Activated gamma-delta T cell treated with anti-CD3 and anti-CD28 coated beads, Interleukin-2, amount 50 U/mL, for 16 hours (primary cell): ENCODE results near the gene CACNA2D3.

ENCODE experiments used
- DNase-seq: peaks from one replicate; pipeline ENCODE4 v3.0.0-alpha.2; 2020; ENCODE audit warnings: low read depth

The CACNA2D3 gene

DNA sequence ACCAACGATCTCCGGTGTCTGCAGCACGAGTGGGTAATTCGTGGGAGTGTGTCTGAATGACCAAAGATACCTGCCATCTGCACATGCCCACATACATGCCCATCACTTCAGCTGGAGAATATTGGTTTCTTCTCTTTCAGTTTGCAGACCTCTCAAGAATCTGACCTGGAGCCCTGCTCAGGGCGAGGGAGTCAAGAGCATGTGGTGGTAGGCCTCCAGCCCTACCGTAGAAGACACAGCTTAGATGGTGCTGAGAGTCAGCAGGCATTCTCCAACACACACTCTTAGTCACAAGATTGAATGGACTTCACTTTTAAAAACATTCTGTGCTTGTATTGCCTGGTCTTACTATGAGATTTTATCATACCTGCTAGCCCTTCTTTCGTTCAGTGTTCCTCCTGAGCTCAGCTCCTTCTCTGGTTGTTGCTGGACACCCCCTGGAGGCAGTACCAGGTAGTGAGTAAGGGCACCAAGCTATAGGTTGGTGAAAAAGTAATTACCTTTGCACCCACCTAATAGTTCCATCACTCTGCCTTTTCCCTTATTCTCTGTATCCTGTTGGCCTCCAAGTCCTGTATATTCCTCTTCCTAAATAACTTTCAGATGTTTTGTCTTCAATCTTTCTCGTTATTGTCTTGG lies 252.0 kb downstream of the CACNA2D3 start:
- no peak for DNase-seq

DNA sequence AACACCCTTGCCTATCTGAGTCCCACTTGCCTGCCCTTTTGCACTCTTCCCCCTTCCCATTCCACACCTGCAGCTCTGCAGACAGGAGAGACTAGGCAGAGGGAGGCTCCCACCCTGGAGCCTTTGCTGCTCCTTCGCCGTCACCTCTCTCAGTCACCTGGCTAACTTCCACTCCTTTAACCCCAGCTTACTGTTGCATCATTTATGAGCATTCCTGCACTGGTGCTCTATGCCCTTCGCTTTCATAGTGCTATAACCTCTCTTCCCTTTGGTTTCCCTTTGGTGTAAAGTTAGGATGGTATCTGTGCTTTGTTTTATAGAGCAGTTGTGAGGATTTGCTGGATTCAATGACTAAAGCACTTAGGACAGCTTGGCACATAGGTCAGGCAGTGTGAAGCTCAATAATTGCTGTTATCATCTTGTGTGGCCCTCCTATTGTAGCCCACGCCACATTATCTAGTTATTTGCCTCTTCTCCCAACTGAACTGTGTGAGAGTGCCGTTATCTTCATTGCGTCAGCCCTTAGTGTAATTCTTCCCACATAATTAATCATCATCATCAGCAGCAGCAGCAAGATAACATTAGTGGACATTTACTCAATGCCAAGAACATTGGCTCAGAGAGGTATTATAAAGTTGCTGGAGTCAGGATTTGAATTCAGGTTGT lies 253.9 kb downstream of the CACNA2D3 start:
- no peak for DNase-seq

- DNase-seq = no peak
These were observed 254.7 kb downstream of the CACNA2D3 start for GRCh38 chr3:54376939-54377578.

GRCh38 chr3:54378184-54378583 lies 255.8 kb downstream of the CACNA2D3 start:
- no peak for DNase-seq

- DNase-seq = no peak
These were observed 261.9 kb downstream of the CACNA2D3 start for GRCh38 chr3:54384279-54384678.

- no peak for DNase-seq
These were observed 268.2 kb downstream of the CACNA2D3 start for GRCh38 chr3:54390582-54390981.

DNA sequence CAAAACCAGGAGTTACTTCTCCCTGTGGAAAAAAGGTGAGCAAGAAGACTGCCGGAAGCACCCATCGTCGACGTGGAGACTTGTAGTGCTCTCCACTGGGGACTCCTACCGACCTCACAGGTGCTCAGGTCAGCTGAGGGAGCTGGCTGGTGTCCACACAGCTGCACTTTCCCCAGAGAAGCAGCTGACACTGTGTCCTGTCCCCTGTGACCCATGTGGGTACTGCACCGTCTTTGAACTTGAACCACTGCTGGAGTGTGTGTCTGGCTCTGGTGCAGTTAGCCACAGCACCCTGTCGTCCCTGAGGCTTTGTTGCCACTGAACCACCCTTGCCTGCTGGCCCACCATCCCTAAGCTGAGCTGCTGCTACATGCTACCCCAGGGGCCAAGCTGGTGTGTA lies 270.8 kb downstream of the CACNA2D3 start:
- DNase-seq = no peak

GRCh38 chr3:54408328-54408727 lies 286.0 kb downstream of the CACNA2D3 start:
- DNase-seq = no peak

GRCh38 chr3:54421943-54422342 lies 299.6 kb downstream of the CACNA2D3 start:
- DNase-seq = no peak

DNA sequence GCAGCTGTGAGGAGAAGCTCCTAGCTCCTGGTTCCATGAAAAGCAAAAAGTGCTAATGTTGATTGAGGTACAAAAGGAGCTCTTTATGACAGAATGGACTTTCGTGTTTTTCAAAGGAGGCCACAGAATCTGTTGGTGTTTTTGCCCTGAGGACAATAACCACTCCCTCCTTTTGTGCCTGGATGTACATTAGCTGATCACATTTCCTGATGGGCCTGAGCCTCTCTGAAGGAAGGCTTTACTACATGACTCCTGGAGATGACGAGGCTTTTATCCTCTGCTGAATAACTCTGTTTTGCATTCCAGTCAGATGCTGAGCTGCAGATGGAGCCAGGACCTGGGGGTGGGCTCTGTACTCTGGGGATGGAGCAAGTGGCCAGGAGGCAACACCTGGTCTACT lies 301.9 kb downstream of the CACNA2D3 start:
- no peak for DNase-seq

GRCh38 chr3:54426381-54426780 lies 304.0 kb downstream of the CACNA2D3 start:
- no peak for DNase-seq

DNA sequence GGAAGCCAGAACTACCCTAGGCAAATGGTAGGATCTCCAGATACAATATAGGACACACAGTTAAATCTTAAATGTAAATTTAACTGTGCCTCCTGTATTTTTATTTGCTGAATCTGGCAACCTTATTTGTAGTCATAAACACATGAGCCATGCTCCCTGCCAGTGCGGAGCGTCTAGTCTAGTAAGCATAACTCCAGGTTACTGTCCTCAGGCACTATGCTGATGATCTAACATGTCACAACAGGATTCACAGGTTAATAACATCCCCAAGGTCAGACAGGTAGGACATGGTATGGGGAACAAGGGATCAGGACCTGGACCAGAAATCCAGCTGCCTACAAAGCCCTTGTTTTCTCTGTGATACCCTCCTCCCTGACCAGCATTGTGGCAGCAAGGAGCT lies 305.1 kb downstream of the CACNA2D3 start:
- no peak for DNase-seq

- DNase-seq = no peak
These were observed 305.9 kb downstream of the CACNA2D3 start for GRCh38 chr3:54427941-54428871.

- DNase-seq = no peak
These were observed 310.6 kb downstream of the CACNA2D3 start for GRCh38 chr3:54432975-54433374.

- DNase-seq = no peak
These were observed 311.5 kb downstream of the CACNA2D3 start for GRCh38 chr3:54433846-54434245.

GRCh38 chr3:54434756-54435155 lies 312.4 kb downstream of the CACNA2D3 start:
- DNase-seq = no peak

DNA sequence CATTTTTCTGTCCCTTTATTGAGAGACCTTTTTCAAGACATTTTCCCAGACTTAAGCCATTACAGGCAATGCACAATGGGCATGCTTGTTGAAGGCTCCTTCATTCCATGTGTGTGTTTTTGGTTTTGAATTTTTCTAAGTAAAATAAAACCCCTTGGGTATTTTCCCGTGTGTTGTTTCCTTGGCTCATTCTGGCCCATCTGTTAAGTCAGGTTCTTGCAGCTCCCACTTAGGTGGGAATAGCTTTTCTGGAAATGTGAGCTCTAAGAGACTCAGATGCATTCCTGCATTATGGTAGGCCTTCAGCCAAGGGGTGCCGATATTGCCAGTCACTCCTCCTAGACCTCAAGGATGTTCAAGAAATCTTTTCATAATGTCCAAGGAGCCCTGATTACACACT lies 314.9 kb downstream of the CACNA2D3 start:
- DNase-seq = no peak

DNA sequence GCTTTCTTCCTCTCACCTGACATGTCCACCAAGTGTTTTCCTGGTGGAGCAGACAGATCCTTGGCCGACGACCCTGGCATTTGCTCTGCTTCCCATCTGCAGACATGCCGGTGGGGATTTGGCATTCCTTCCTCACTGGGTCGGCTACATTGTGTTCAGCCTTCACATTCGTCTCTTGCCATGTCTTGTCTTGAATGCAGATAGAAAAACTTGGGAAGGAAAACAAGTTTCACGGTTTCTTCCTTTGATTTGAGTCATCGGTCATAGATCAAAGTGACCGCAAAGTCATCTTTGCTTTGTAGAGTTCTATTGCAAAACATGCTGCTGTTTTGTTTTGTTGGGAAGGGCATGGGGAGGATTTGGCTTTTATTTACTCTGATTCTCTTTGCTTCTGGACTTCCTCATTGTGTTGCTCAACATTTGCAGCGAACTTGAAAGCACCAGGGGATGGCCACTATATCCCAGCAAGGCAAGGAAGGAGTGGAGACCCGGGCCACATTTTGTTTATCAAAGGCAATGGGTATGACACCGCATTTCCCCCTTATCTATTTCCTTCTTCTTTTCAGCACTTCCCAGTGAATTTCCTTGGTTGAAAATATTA lies 321.3 kb downstream of the CACNA2D3 start:
- no peak for DNase-seq

GRCh38 chr3:54445630-54446029 lies 323.3 kb downstream of the CACNA2D3 start:
- no peak for DNase-seq

- DNase-seq = no peak
These were observed 325.1 kb downstream of the CACNA2D3 start for GRCh38 chr3:54447427-54447826.

GRCh38 chr3:54454806-54455205 lies 332.5 kb downstream of the CACNA2D3 start:
- DNase-seq = no peak

DNA sequence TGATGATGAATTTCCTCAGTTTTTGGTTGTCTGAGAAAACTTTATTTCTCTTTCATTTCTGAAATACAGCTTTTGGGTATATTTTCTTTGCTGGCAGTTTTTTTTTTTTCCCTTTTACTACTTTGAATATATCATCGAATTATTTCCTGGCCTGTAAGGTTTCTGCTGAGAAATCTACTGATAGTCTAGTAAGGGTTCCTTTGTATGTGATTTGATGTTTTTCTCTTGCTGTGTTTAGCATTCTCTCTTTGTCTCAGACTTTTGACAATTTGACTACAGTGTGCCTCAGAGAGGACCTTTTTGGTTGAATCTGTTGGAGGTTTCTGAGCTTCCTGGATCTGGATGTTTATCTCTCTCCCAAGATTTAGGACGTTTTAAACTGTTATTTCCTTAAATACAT lies 336.0 kb downstream of the CACNA2D3 start:
- DNase-seq = no peak
